Hepatocyte (in vitro differentiated cells): ENCODE data around the gene RASGRP2. TPM values are rescaled to one million over a fixed set of nuclear protein-coding genes. Genes with fewer than 3 reads are reported as not detected.

Source experiments
- DNase-seq: peaks from one replicate; pipeline ENCODE4 v3.0.0-alpha.2; 2016; ENCODE audit warnings: low spot score
- H2AFZ ChIP-seq: fragments of 200-600 bp; sonication (generic); 2 replicates; pipeline ENCODE4 v1.6.0; 2016; ENCODE audit warnings: antibody characterized with exemption, mild to moderate bottlenecking
- H3K27ac ChIP-seq: fragments of 200-600 bp; sonication (generic); 2 replicates; pipeline ENCODE4 v1.5.1; 2016; ENCODE audit warnings: mild to moderate bottlenecking
- H3K27me3 ChIP-seq: fragments of 200-600 bp; sonication (generic); 2 replicates; pipeline ENCODE4 v1.6.1; 2016
- H3K36me3 ChIP-seq: fragments of 200-600 bp; sonication (generic); replicated peaks from 2 replicates; pipeline ENCODE4 v1.5.1; 2016; ENCODE audit warnings: low read depth; ENCODE audit not compliant: insufficient read depth
- H3K4me1 ChIP-seq: fragments of 200-600 bp; sonication (generic); 2 replicates; pipeline ENCODE4 v1.5.1; 2016; ENCODE audit warnings: mild to moderate bottlenecking, moderate library complexity; ENCODE audit not compliant: insufficient read depth
- H3K4me2 ChIP-seq: fragments of 200-600 bp; sonication (generic); 2 replicates; pipeline ENCODE4 v1.6.0; 2016
- H3K4me3 ChIP-seq: fragments of 200-600 bp; sonication (generic); 2 replicates; pipeline ENCODE4 v1.5.1; 2016; ENCODE audit warnings: mild to moderate bottlenecking
- H3K79me2 ChIP-seq: fragments of 200-600 bp; sonication (generic); 2 replicates; pipeline ENCODE4 v1.6.0; 2017; ENCODE audit warnings: mild to moderate bottlenecking
- H3K9me2 ChIP-seq: fragments of 200-600 bp; sonication (generic); replicated peaks from 2 replicates; pipeline ENCODE4 v1.6.0; 2017; ENCODE audit warnings: mild to moderate bottlenecking; ENCODE audit not compliant: insufficient read depth
- H3K9me3 ChIP-seq: fragments of 200-600 bp; sonication (generic); 2 replicates; pipeline ENCODE4 v1.5.1; 2016; ENCODE audit warnings: low read depth, mild to moderate bottlenecking
- H4K20me1 ChIP-seq: fragments of 200-600 bp; sonication (generic); 2 replicates; pipeline ENCODE4 v1.6.0; 2016; ENCODE audit warnings: mild to moderate bottlenecking; ENCODE audit not compliant: insufficient read depth, poor library complexity, severe bottlenecking
- EZH2 ChIP-seq: fragments of 200-600 bp; sonication (generic); IDR thresholded peaks from 2 replicates; pipeline ENCODE4 v1.6.1; 2016; ENCODE audit warnings: antibody characterized with exemption, mild to moderate bottlenecking, borderline replicate concordance
- EZH2phosphoT487 ChIP-seq: fragments of 200-600 bp; sonication (generic); IDR thresholded peaks from one replicate; pipeline ENCODE4 v1.6.1; 2018; ENCODE audit warnings: antibody characterized with exemption, mild to moderate bottlenecking, low read depth, moderate library complexity; ENCODE audit not compliant: unreplicated experiment, severe bottlenecking
- WGBS: methylation state at CpG from one replicate; pipeline ENCODE4 v1.1.6; 2016; ENCODE audit warnings: low lambda C conversion rate; ENCODE audit errors: missing lambda C conversion rate; 5-methylcytosine and 5-hydroxymethylcytosine counted together
- polyA plus RNA-seq: library from polyadenylated mRNA; unstranded; fragments of >200 nt; fragmentation: Nextera tagmentation; extraction: Ambion mirVana; gene quantifications from 2 replicates; pipeline ENCODE4 v1.2.1, GENCODE V29; 2016
- total RNA-seq: library from RNA; depleted of rRNA; stranded (reverse); fragments of >200 nt; gene quantifications from 2 replicates; pipeline ENCODE4 v1.2.3, GENCODE V29; 2014
- TF ChIP-seq, protein P1 (sequence below): fragments of 200-600 bp; sonication (generic); IDR thresholded peaks from 2 replicates; pipeline ENCODE4 v1.5.1; 2016; ENCODE audit warnings: antibody characterized with exemption, mild to moderate bottlenecking; ENCODE audit not compliant: poor library complexity

The RASGRP2 gene
- total and polyA plus RNA-seq, 2 experiments from 2014 or later: 0.10 to 3.2 TPM

DNA sequence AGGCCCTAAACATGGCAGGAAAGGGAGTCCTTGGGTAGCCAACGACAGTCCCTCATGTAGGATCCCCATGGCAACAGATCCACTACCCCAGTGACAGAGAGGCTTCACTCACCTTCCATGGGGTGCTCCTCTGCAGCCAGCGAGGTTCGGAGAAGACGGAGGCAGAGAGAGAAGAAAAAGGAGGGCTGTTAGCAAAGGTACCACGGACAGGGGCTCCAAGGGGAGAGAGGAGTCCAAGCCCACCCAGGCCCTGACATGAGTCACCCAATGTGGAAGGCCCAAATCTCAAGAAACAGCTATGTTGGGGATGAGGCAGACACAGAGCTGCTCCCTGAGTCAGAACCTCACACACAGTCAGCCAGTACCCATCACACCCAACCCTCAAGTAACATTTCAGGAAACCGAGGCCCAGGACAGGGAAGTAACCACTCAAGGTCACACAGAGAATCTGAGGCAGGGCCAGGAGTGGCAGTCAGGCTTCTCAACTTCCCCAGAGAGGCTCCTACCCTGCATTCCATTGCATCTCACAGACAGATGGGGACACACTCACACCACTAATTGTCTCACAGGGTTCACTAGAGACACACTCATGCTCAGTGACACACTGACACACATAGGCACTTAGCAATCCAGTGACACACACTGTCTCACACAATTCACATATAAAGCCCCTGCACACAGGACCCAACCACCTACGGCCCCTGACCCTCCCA is 46.1 kb downstream of the RASGRP2 start:
- H3K27me3 ChIP-seq: peaks cover 33% of the 10 kb centered on the region
- TF ChIP-seq, protein P1, sequence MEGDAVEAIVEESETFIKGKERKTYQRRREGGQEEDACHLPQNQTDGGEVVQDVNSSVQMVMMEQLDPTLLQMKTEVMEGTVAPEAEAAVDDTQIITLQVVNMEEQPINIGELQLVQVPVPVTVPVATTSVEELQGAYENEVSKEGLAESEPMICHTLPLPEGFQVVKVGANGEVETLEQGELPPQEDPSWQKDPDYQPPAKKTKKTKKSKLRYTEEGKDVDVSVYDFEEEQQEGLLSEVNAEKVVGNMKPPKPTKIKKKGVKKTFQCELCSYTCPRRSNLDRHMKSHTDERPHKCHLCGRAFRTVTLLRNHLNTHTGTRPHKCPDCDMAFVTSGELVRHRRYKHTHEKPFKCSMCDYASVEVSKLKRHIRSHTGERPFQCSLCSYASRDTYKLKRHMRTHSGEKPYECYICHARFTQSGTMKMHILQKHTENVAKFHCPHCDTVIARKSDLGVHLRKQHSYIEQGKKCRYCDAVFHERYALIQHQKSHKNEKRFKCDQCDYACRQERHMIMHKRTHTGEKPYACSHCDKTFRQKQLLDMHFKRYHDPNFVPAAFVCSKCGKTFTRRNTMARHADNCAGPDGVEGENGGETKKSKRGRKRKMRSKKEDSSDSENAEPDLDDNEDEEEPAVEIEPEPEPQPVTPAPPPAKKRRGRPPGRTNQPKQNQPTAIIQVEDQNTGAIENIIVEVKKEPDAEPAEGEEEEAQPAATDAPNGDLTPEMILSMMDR: no peak
- TF ChIP-seq EZH2phosphoT487 (no peak), EZH2 (no peak)
- no peak for DNase-seq

DNA sequence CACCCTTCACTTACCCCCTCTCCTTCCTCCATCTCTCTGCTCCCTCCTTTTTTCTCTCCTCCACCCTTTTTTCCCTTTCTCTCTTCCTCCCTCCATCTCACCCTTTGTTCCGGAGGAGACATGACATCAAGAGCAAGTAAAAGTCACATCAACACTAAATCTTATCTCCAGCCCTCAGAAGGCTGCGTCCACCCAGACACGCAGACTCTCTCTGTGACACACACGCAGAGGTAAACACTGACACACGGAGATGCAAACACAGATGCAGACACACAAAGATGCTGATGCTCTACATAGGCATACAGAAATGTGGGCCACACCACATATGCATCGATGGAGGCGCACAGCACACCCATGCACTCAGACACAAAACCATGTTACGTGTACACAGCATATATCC is 47.9 kb downstream of the RASGRP2 start:
- H3K9me3 ChIP-seq: no peaks in the 10 kb centered on the region
- DNase-seq: no peak
- no peaks in the 10 kb centered on the region for H4K20me1 ChIP-seq
- H3K9me2 ChIP-seq: no peaks in the 10 kb centered on the region
- H3K27ac ChIP-seq: no peak overlapping the region
- WGBS: 73% methylated on average over 8 of the region's 8 CpGs
- H3K27me3 ChIP-seq: peaks cover 51% of the 10 kb centered on the region
- no peak overlapping the region for H3K4me3 ChIP-seq
- TF ChIP-seq EZH2: no peak
- TF ChIP-seq, protein P1: no peak
- no peak for TF ChIP-seq EZH2phosphoT487
- H3K4me2 ChIP-seq: no peak overlapping the region
- no peaks in the 10 kb centered on the region for H3K36me3 ChIP-seq
- H2AFZ ChIP-seq: no peak overlapping the region
- no peaks in the 10 kb centered on the region for H3K4me1 ChIP-seq
- H3K79me2 ChIP-seq: no peaks in the 10 kb centered on the region

More for the DNA sequence above, 46.1 kb downstream of the RASGRP2 start:
- Histone ChIP-seq H3K4me1 (no peaks in the 10 kb centered on the region), H3K36me3 (no peaks in the 10 kb centered on the region), H3K4me2 (no peak overlapping the region), H3K9me3 (no peaks in the 10 kb centered on the region), H2AFZ (no peak overlapping the region), H3K9me2 (no peaks in the 10 kb centered on the region), H4K20me1 (no peaks in the 10 kb centered on the region), H3K79me2 (no peaks in the 10 kb centered on the region), H3K27ac (no peak overlapping the region), H3K4me3 (no peak overlapping the region)
- 79% methylated on average over 7 of the region's 7 CpGs for WGBS

DNA sequence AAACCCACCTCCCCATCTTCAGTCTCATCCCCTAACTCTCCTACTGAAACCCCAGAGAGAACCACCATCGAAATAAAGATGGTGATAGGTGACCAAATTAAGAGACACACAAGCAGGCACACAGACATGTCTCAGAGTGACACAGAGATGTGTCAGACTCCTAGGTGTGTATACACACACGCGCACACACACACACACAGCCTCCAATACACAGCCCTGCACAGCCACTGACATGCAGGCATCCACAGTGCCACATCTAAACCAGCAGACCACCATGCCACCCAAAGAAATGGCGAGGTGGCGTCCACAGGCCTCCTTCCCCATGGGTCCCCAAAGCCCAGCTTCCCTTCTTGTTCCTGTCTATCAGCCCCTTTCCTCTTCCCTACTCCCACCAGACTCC is 48.4 kb downstream of the RASGRP2 start:
- Histone ChIP-seq H3K79me2 (no peaks in the 10 kb centered on the region), H3K4me3 (no peak overlapping the region), H3K27me3 (peaks cover 51% of the 10 kb centered on the region), H3K9me3 (no peaks in the 10 kb centered on the region), H3K9me2 (no peaks in the 10 kb centered on the region), H4K20me1 (no peaks in the 10 kb centered on the region), H2AFZ (no peak overlapping the region), H3K4me1 (no peaks in the 10 kb centered on the region), H3K4me2 (no peak overlapping the region), H3K27ac (no peak overlapping the region), H3K36me3 (no peaks in the 10 kb centered on the region)
- TF ChIP-seq, protein P1: no peak
- TF ChIP-seq EZH2phosphoT487: no peak
- no peak for TF ChIP-seq EZH2
- DNase-seq: no peak
- 90% methylated on average over 5 of the region's 5 CpGs for WGBS
